ENCODE data around the gene ANXA11. TPM values are rescaled to one million over a fixed set of nuclear protein-coding genes. Genes with fewer than 3 reads are reported as not detected.

ANXA11 gene
- total and polyA plus RNA-seq, 2 experiments from 2014 or later: 42.3 to 70.0 TPM

DNA sequence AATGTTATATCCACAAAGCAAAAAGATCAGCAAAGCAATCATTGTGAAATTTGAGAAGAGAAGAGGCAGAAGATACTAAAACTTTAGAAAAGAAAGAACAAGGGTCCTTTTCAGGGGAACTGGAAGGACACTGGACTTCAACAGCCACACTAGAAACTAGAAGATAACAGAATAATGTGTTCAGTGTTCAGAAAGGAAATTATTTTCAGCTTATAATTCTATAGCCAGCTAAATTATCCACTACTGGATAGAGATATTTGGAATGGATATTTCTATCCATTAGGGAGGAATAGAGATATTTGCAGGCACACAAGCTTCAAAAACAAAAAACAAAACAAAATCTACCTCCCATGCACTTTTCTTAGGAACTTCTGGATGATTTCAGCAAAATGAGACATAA is 12.8 kb downstream of the ANXA11 start:
- Histone ChIP-seq H3F3A (replicated peaks; ENCODE audit: low read depth) (no peaks in the 10 kb centered on the region), H3K4me3 (no peak overlapping the region), H3K4me1 (ENCODE audit: insufficient read depth) (peaks cover 15% of the 10 kb centered on the region), H4K20me1 (replicated peaks; ENCODE audit: insufficient read depth) (peaks cover 9% of the 10 kb centered on the region; the same call in 1 of the 2 replicates), H3K36me3 (ENCODE audit: insufficient read depth) (no peaks in the 10 kb centered on the region), H3K9me2 (ENCODE audit: insufficient read depth) (no peaks in the 10 kb centered on the region; the same call in 1 of the 2 replicates), H3K27me3 (ENCODE audit: insufficient read depth) (no peaks in the 10 kb centered on the region), H2AFZ (no peak overlapping the region), H3K4me2 (no peak overlapping the region), H3K27ac (ENCODE audit: low read depth) (no peak overlapping the region), H3K79me2 (replicated peaks; ENCODE audit: insufficient read depth) (peaks cover 85% of the 10 kb centered on the region)
- Mint-ChIP-seq H3K9me3 (no peaks in the 10 kb centered on the region), H3K4me1 (peaks cover 39% of the 10 kb centered on the region), H3K27me3 (ENCODE audit: insufficient read depth, low read depth, poor library complexity) (no peaks in the 10 kb centered on the region), H3K27ac (no peak overlapping the region), H3K4me3 (no peak overlapping the region), H3K36me3 (ENCODE audit: low read depth) (no peaks in the 10 kb centered on the region)
- ATAC-seq (no peak), DNase-seq (ENCODE audit: low spot score) (no peak)
- TF ChIP-seq JUNB (IDR thresholded peaks at IDR 0.05; ENCODE audit: unreplicated experiment): no peak
- TF ChIP-seq ZNF114 (CRISPR knock-in tag; IDR thresholded peaks at IDR 0.05): no peak
- TF ChIP-seq, protein P1, sequence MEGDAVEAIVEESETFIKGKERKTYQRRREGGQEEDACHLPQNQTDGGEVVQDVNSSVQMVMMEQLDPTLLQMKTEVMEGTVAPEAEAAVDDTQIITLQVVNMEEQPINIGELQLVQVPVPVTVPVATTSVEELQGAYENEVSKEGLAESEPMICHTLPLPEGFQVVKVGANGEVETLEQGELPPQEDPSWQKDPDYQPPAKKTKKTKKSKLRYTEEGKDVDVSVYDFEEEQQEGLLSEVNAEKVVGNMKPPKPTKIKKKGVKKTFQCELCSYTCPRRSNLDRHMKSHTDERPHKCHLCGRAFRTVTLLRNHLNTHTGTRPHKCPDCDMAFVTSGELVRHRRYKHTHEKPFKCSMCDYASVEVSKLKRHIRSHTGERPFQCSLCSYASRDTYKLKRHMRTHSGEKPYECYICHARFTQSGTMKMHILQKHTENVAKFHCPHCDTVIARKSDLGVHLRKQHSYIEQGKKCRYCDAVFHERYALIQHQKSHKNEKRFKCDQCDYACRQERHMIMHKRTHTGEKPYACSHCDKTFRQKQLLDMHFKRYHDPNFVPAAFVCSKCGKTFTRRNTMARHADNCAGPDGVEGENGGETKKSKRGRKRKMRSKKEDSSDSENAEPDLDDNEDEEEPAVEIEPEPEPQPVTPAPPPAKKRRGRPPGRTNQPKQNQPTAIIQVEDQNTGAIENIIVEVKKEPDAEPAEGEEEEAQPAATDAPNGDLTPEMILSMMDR (conservative IDR thresholded peaks at IDR 0.05; ENCODE audit: low read depth in 2 of 2): no peak
- TF ChIP-seq, protein P2, sequence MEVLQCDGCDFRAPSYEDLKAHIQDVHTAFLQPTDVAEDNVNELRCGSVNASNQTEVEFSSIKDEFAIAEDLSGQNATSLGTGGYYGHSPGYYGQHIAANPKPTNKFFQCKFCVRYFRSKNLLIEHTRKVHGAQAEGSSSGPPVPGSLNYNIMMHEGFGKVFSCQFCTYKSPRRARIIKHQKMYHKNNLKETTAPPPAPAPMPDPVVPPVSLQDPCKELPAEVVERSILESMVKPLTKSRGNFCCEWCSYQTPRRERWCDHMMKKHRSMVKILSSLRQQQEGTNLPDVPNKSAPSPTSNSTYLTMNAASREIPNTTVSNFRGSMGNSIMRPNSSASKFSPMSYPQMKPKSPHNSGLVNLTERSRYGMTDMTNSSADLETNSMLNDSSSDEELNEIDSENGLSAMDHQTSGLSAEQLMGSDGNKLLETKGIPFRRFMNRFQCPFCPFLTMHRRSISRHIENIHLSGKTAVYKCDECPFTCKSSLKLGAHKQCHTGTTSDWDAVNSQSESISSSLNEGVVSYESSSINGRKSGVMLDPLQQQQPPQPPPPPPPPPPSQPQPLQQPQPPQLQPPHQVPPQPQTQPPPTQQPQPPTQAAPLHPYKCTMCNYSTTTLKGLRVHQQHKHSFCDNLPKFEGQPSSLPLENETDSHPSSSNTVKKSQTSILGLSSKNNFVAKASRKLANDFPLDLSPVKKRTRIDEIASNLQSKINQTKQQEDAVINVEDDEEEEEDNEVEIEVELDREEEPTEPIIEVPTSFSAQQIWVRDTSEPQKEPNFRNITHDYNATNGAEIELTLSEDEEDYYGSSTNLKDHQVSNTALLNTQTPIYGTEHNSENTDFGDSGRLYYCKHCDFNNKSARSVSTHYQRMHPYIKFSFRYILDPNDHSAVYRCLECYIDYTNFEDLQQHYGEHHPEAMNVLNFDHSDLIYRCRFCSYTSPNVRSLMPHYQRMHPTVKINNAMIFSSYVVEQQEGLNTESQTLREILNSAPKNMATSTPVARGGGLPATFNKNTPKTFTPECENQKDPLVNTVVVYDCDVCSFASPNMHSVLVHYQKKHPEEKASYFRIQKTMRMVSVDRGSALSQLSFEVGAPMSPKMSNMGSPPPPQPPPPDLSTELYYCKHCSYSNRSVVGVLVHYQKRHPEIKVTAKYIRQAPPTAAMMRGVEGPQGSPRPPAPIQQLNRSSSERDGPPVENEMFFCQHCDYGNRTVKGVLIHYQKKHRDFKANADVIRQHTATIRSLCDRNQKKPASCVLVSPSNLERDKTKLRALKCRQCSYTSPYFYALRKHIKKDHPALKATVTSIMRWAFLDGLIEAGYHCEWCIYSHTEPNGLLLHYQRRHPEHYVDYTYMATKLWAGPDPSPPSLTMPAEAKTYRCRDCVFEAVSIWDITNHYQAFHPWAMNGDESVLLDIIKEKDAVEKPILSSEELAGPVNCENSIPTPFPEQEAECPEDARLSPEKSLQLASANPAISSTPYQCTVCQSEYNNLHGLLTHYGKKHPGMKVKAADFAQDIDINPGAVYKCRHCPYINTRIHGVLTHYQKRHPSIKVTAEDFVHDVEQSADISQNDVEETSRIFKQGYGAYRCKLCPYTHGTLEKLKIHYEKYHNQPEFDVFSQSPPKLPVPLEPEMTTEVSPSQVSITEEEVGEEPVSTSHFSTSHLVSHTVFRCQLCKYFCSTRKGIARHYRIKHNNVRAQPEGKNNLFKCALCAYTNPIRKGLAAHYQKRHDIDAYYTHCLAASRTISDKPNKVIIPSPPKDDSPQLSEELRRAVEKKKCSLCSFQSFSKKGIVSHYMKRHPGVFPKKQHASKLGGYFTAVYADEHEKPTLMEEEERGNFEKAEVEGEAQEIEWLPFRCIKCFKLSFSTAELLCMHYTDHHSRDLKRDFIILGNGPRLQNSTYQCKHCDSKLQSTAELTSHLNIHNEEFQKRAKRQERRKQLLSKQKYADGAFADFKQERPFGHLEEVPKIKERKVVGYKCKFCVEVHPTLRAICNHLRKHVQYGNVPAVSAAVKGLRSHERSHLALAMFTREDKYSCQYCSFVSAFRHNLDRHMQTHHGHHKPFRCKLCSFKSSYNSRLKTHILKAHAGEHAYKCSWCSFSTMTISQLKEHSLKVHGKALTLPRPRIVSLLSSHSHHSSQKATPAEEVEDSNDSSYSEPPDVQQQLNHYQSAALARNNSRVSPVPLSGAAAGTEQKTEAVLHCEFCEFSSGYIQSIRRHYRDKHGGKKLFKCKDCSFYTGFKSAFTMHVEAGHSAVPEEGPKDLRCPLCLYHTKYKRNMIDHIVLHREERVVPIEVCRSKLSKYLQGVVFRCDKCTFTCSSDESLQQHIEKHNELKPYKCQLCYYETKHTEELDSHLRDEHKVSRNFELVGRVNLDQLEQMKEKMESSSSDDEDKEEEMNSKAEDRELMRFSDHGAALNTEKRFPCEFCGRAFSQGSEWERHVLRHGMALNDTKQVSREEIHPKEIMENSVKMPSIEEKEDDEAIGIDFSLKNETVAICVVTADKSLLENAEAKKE (CRISPR knock-in tag; IDR thresholded peaks at IDR 0.05): no peak
- TF ChIP-seq, protein P3, sequence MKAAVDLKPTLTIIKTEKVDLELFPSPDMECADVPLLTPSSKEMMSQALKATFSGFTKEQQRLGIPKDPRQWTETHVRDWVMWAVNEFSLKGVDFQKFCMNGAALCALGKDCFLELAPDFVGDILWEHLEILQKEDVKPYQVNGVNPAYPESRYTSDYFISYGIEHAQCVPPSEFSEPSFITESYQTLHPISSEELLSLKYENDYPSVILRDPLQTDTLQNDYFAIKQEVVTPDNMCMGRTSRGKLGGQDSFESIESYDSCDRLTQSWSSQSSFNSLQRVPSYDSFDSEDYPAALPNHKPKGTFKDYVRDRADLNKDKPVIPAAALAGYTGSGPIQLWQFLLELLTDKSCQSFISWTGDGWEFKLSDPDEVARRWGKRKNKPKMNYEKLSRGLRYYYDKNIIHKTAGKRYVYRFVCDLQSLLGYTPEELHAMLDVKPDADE (IDR thresholded peaks at IDR 0.05): no peak
- TF ChIP-seq POLR2AphosphoS5 (IDR thresholded peaks at IDR 0.05; ENCODE audit: low read depth): no peak
- no peak for TF ChIP-seq STAT1 (IDR thresholded peaks at IDR 0.05; ENCODE audit: unreplicated experiment)
- TF ChIP-seq CREB1 (CRISPR knock-in tag; IDR thresholded peaks at IDR 0.05; ENCODE audit: low read depth): no peak
- no peak for TF ChIP-seq EZH2phosphoT487 (IDR thresholded peaks at IDR 0.05; ENCODE audit: unreplicated experiment)
- no peak for TF ChIP-seq ZNF331 (CRISPR knock-in tag; IDR thresholded peaks at IDR 0.05; ENCODE audit: low read depth)
- TF ChIP-seq, protein P4, sequence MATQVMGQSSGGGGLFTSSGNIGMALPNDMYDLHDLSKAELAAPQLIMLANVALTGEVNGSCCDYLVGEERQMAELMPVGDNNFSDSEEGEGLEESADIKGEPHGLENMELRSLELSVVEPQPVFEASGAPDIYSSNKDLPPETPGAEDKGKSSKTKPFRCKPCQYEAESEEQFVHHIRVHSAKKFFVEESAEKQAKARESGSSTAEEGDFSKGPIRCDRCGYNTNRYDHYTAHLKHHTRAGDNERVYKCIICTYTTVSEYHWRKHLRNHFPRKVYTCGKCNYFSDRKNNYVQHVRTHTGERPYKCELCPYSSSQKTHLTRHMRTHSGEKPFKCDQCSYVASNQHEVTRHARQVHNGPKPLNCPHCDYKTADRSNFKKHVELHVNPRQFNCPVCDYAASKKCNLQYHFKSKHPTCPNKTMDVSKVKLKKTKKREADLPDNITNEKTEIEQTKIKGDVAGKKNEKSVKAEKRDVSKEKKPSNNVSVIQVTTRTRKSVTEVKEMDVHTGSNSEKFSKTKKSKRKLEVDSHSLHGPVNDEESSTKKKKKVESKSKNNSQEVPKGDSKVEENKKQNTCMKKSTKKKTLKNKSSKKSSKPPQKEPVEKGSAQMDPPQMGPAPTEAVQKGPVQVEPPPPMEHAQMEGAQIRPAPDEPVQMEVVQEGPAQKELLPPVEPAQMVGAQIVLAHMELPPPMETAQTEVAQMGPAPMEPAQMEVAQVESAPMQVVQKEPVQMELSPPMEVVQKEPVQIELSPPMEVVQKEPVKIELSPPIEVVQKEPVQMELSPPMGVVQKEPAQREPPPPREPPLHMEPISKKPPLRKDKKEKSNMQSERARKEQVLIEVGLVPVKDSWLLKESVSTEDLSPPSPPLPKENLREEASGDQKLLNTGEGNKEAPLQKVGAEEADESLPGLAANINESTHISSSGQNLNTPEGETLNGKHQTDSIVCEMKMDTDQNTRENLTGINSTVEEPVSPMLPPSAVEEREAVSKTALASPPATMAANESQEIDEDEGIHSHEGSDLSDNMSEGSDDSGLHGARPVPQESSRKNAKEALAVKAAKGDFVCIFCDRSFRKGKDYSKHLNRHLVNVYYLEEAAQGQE (IDR thresholded peaks at IDR 0.05; ENCODE audit: unreplicated experiment): no peak
- TF ChIP-seq NANOG (IDR thresholded peaks at IDR 0.05; ENCODE audit: borderline replicate concordance): no peak
- no peak for TF ChIP-seq EZH2 (IDR thresholded peaks at IDR 0.05; ENCODE audit: low read depth, unreplicated experiment)

All from GM23338 (cell line).